ENCODE results near the gene TCEA3.

DNA sequence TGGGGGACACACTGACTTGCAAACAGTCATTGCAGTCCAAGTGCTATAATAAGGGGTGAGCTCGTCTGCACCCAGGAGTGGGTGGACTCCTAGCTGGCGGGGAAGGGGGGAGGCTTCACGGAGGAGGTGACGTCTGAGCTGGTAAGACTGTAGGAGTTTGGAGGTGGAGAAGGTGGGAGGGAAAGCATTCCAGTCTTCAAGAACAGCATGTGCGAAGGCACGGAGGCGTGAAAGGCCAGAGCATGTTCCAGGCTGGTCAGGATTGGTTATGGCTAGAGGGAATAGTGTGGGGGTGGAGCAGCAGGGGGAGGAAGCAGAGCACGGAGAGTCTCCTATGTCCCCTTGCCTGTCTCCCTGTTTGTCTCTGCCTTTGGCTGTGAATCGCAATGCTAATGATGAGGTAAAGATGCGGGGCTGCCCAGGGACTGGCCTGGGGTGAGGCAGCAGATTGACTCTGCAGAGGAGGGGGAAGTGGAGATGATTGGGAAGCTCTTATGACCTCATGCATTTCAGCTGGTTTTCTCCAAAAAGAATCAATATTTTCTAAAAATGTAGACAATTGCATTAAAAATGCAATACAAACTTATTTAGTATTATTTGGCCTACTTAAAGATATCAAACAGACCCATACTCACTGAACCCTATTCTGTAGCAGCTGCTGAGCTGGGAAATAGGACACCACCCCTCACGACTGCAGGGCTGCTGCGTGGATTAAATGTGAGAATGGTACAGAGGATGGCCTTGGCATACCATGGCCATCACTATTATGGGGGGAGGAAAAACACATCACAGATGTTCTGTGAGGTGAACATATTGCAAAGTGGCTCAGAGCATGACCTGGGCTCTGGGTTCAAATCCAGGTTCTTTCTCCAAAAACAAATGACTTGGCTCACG is 52.3 kb downstream of the TCEA3 start:
- TF ChIP-seq, protein P1, sequence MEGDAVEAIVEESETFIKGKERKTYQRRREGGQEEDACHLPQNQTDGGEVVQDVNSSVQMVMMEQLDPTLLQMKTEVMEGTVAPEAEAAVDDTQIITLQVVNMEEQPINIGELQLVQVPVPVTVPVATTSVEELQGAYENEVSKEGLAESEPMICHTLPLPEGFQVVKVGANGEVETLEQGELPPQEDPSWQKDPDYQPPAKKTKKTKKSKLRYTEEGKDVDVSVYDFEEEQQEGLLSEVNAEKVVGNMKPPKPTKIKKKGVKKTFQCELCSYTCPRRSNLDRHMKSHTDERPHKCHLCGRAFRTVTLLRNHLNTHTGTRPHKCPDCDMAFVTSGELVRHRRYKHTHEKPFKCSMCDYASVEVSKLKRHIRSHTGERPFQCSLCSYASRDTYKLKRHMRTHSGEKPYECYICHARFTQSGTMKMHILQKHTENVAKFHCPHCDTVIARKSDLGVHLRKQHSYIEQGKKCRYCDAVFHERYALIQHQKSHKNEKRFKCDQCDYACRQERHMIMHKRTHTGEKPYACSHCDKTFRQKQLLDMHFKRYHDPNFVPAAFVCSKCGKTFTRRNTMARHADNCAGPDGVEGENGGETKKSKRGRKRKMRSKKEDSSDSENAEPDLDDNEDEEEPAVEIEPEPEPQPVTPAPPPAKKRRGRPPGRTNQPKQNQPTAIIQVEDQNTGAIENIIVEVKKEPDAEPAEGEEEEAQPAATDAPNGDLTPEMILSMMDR (optimal IDR thresholded peaks at IDR 0.05 in 1 of 3, IDR thresholded peaks at IDR 0.05 in 1 of 3, conservative IDR thresholded peaks at IDR 0.05 in 1 of 3; ENCODE audit: extremely low read depth in 1 of 3, insufficient read depth in 2 of 3, low read length in 3 of 3): no peak
- no peak for TF ChIP-seq EZH2 (IDR thresholded peaks at IDR 0.05; ENCODE audit: low read length)

All from keratinocyte (primary cell).